Endothelial cell (in vitro differentiated cells): Measurements from ENCODE around the gene APOBEC3B. TPM values are rescaled to one million over a fixed set of nuclear protein-coding genes. Genes with fewer than 3 reads are reported as not detected.
"Not testable (repeated sequence)": the region's sequence is repeated elsewhere in the genome, so short reads cannot be mapped to it uniquely, and the experiment has no call there.

ENCODE experiments used
- DNase-seq: peaks from one replicate; pipeline ENCODE4 v3.0.0; 2021; ENCODE audit warnings: low spot score
- H3K27ac Mint-ChIP-seq: one replicate; pipeline ENCODE4 v1.8.0; 2021; ENCODE audit warnings: mixed read lengths, inconsistent platforms; ENCODE audit not compliant: unreplicated experiment
- H3K27me3 Mint-ChIP-seq: one replicate; pipeline ENCODE4 v1.8.0; 2021; ENCODE audit warnings: mild to moderate bottlenecking, moderate library complexity, mixed read lengths, inconsistent platforms; ENCODE audit not compliant: unreplicated experiment
- H3K36me3 Mint-ChIP-seq: one replicate; pipeline ENCODE4 v1.8.0; 2021; ENCODE audit warnings: mild to moderate bottlenecking, low read depth, mixed read lengths, inconsistent platforms; ENCODE audit not compliant: unreplicated experiment
- H3K4me1 Mint-ChIP-seq: one replicate; pipeline ENCODE4 v1.8.0; 2021; ENCODE audit warnings: mild to moderate bottlenecking, mixed read lengths, inconsistent platforms; ENCODE audit not compliant: unreplicated experiment
- H3K4me3 Mint-ChIP-seq: one replicate; pipeline ENCODE4 v1.8.0; 2021; ENCODE audit warnings: mild to moderate bottlenecking, mixed read lengths, inconsistent platforms; ENCODE audit not compliant: unreplicated experiment
- H3K9me3 Mint-ChIP-seq: one replicate; pipeline ENCODE4 v1.8.0; 2021; ENCODE audit warnings: mixed read lengths, inconsistent platforms; ENCODE audit not compliant: unreplicated experiment
- total RNA-seq: library from RNA; stranded (reverse); fragmentation: NEBNext Ultra II Directional; extraction: Animal tissue kit (Norgen Biotek cat#: 25700); gene quantifications from one replicate; pipeline ENCODE4 v1.2.1, GENCODE V29; 2021; ENCODE audit not compliant: unreplicated experiment
- TF ChIP-seq, protein P1 (sequence below): fragments of 200-600 bp; sonication (generic); IDR thresholded peaks from one replicate; pipeline ENCODE4 v1.5.0; 2021; ENCODE audit warnings: antibody characterized with exemption; ENCODE audit not compliant: unreplicated experiment

Gene APOBEC3B
- total RNA-seq, 1 donor from 2014 or later: 1.0 TPM

DNA sequence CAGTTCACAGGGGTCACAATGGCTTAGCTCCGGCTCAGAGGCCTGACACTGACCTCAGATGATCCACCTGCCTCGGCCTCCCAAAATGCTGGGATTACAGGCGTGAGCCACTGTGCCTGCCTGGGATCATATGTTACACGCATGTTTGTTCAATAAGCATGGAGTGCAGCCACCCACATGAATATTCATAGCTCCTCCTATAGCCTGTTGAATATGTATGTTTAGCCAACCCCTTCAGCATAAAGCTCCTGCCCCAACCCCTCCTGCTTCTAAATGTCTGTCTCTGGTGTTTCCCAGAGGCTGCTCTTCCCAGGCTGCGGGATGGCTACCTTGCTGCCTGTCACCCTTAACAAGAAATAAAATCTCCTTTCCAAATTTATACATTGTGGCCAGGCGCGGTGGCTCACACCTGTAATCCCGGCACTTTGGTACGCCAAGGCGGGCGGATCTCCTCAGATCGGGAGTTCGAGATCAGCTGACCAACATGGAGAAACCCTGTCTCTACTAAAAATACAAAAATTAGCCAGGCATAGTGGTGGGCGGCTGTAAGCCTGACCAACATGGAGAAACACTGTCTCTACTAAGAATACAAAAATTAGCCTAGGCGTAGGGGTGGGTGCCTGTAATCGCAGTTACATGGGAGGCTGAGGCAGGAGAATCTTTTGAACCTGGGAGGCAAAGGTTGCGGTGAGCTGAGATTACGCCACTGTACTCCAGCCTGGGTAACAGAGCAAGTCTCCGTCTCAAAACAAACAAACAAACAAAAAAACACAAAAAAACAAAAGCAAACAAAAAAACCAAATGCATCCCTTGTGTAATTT lies 57.4 kb downstream of the APOBEC3B start:
- H3K27ac Mint-ChIP-seq: peak overlapping the region; percentile 81
- peaks cover 37% of the 10 kb centered on the region for H3K4me1 Mint-ChIP-seq

DNA sequence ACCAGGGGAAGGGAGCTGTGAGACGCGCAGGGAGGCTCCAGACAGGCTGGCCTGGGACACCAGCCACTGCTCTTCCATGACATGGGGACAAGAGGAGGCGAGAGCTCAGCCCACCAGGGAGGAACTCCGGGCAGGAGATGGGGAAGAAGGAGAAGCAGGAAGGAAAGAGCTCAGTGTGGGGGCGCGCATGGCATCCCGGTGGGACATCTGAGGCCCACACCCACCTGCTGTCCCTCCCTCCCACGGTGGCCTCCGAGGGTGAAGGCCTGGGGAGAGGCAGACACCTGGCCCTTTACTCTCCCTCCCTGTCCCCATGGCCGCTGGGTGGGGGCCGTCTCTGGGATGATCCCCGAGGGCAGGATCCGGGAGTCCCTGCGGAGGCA lies 58.0 kb downstream of the APOBEC3B start:
- Mint-ChIP-seq H3K4me3 (peak overlapping the region; percentile 93), H3K27ac (peak overlapping the region; percentile 81), H3K4me1 (peaks cover 37% of the 10 kb centered on the region)
- H3K9me3 Mint-ChIP-seq, DNase-seq, H3K36me3 Mint-ChIP-seq, H3K27me3 Mint-ChIP-seq: not testable (repeated sequence)

More for the DNA sequence above, 57.4 kb downstream of the APOBEC3B start:
- Mint-ChIP-seq H3K9me3 (no peaks in the 10 kb centered on the region), H3K27me3 (peaks cover 5% of the 10 kb centered on the region), H3K4me3 (peak overlapping the region; percentile 93), H3K36me3 (peaks cover 6% of the 10 kb centered on the region)
- DNase-seq: no peak
- TF ChIP-seq, protein P1, sequence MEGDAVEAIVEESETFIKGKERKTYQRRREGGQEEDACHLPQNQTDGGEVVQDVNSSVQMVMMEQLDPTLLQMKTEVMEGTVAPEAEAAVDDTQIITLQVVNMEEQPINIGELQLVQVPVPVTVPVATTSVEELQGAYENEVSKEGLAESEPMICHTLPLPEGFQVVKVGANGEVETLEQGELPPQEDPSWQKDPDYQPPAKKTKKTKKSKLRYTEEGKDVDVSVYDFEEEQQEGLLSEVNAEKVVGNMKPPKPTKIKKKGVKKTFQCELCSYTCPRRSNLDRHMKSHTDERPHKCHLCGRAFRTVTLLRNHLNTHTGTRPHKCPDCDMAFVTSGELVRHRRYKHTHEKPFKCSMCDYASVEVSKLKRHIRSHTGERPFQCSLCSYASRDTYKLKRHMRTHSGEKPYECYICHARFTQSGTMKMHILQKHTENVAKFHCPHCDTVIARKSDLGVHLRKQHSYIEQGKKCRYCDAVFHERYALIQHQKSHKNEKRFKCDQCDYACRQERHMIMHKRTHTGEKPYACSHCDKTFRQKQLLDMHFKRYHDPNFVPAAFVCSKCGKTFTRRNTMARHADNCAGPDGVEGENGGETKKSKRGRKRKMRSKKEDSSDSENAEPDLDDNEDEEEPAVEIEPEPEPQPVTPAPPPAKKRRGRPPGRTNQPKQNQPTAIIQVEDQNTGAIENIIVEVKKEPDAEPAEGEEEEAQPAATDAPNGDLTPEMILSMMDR: no peak

DNA sequence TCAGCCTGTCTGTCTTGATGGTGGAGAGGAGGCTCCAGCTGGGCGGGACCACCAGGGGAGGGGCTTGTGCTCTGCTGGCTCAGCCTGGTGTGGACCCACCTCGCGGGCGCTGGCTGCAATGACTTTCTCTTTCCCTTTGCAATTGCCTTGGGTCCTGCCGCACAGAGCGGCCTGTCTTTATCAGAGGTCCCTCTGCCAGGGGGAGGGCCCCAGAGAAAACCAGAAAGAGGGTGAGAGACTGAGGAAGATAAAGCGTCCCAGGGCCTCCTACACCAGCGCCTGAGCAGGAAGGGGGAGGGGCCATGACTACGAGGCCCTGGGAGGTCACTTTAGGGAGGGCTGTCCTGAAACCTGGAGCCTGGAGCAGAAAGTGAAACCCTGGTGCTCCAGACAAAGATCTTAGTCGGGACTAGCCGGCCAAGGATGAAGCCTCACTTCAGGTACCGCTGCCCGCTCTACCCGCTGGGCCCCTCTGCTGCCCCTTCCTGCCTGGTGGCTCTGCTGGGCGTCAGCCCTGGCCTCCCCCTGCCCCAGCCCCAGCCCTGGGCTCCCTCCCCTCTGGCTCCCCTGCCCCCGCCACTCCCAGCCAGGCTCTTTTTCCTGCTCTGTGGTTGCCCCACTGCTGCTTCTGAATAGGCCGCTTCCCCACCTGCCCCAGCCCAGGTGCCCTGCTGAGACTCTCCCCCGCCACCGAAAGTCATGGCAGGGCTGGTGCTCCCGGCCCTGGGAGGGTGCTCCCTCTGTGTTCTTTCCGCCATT lies 58.6 kb downstream of the APOBEC3B start, which contains the start of gene APOBEC3F:
TSS of gene APOBEC3F (plus strand) at position 327 of the 759 bp plus-strand sequence. CDS start at position 424, 97 bp downstream.
- H3K4me1 Mint-ChIP-seq: peaks cover 37% of the 10 kb centered on the region
- H3K27ac Mint-ChIP-seq: peak within 1 kb of the TSS; percentile 86
- not testable (repeated sequence) for H3K27me3 Mint-ChIP-seq

DNA sequence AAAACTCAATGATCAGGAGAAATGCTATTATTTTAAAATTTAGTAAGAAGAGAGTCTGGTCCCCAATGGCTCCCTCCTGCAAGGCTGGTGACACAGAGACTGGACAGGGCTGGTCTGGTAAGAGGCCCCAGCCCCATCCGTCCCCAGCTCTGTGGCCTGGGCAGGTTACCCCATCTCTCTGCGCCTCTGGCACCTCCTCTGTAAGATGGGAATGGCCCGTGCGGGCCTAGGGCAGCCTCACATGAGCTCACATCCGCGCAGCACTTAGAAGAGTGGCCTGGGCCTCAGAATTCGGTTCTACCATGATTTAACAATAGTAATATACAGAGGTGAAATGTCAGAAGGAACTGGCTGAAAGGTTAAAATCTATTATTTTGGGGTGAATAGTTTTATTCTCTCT lies 59.8 kb downstream of the APOBEC3B start:
- DNase-seq: no peak
- Mint-ChIP-seq H3K4me1 (peaks cover 34% of the 10 kb centered on the region), H3K9me3 (no peaks in the 10 kb centered on the region), H3K27me3 (peaks cover 5% of the 10 kb centered on the region), H3K36me3 (peaks cover 10% of the 10 kb centered on the region), H3K27ac (peak overlapping the region; percentile 18), H3K4me3 (peak overlapping the region; percentile 95)
- TF ChIP-seq, protein P1: no peak

More for the DNA sequence above, 58.6 kb downstream of the APOBEC3B start, which contains the start of gene APOBEC3F:
- H3K4me3 Mint-ChIP-seq: peak within 1 kb of the TSS; percentile 95
- peak; percentile 71 for DNase-seq
- H3K9me3 Mint-ChIP-seq, H3K36me3 Mint-ChIP-seq: not testable (repeated sequence)

Other genes with a start within 250 kb of the APOBEC3B start
- gene SUN2, start 226.3 kb upstream of the APOBEC3B start, total RNA-seq: 74.4 TPM
- 20.2 TPM for gene DNAL4, start 188.2 kb upstream of the APOBEC3B start, total RNA-seq
- gene NPTXR, start 138.3 kb upstream of the APOBEC3B start, total RNA-seq: 0.62 TPM
- gene CBX6, start 110.1 kb upstream of the APOBEC3B start, total RNA-seq: 11.0 TPM
- not detected for gene APOBEC3A, start 24.7 kb upstream of the APOBEC3B start, total RNA-seq
- 10.9 TPM for gene APOBEC3C, start 31.9 kb downstream of the APOBEC3B start, total RNA-seq
- gene APOBEC3D, start 38.8 kb downstream of the APOBEC3B start, total RNA-seq: 6.5 TPM
- 21.1 TPM for gene APOBEC3F, start 58.5 kb downstream of the APOBEC3B start, total RNA-seq
- 9.0 TPM for gene APOBEC3G, start 94.9 kb downstream of the APOBEC3B start, total RNA-seq
- gene APOBEC3H, start 114.9 kb downstream of the APOBEC3B start, total RNA-seq: not detected
- gene CBX7, start 170.3 kb downstream of the APOBEC3B start, total RNA-seq: 3.5 TPM